Adipose tissue (tissue), 3 donors: ENCODE measurements around the gene BMAL1. TPM values are rescaled to one million over a fixed set of nuclear protein-coding genes. Genes with fewer than 3 reads are reported as not detected.

Experiments
- H3K27ac ChIP-seq: one replicate; pipeline ENCODE4 v1.5.1; 2013; ENCODE audit warnings: low read depth, low read length
- WGBS, 3 donors: extraction: QIAGEN DNeasy Blood & Tissue Kit; methylation state at CpG; one replicate each; pipeline ENCODE4 v1.1.7; 2013; 5-methylcytosine and 5-hydroxymethylcytosine counted together
- polyA plus RNA-seq, 3 donors: library from polyadenylated mRNA; stranded (reverse); fragments of 200-250 nt; gene quantifications; one replicate each; pipeline ENCODE4 v1.2.3, GENCODE V29; 2013
- donor health status: healthy with polysubstance abuse.
- donor health status: Bipolar disorder and iron deficiency.
- donor health status: healthy.

Gene BMAL1
- polyA plus RNA-seq, 3 donors, result 9.7 to 26.0 (median 17.1) TPM

GRCh38 chr11:13329670-13330356 lies 52.2 kb downstream of the BMAL1 start:
- H3K27ac ChIP-seq, result no peak overlapping the region
- 76 to 81% (median 78%) methylated on average over 11 of the region's 11 CpGs for WGBS, 3 donors

- 41 to 99% (median 91%) methylated on average over 1 of the region's 1 CpG for WGBS, 3 donors
Observed at GRCh38 chr11:13332124-13332523, 54.5 kb downstream of the BMAL1 start.

GRCh38 chr11:13333456-13333957 lies 55.9 kb downstream of the BMAL1 start:
- no peak overlapping the region for H3K27ac ChIP-seq
- 44 to 47% (median 44%) methylated on average over 7 of the region's 7 CpGs for WGBS, 3 donors

More at GRCh38 chr11:13332124-13332523, 54.5 kb downstream of the BMAL1 start:
- H3K27ac ChIP-seq, result no peak overlapping the region

- 62 to 79% (median 70%) methylated on average over 6 of the region's 6 CpGs for WGBS, 3 donors
- no peak overlapping the region for H3K27ac ChIP-seq
Observed at GRCh38 chr11:13334034-13334786, 56.6 kb downstream of the BMAL1 start.

- no peak overlapping the region for H3K27ac ChIP-seq
- WGBS, 3 donors, result 22 to 24% (median 23%) methylated on average over 5 of the region's 5 CpGs
Observed at GRCh38 chr11:13335319-13335718, 57.7 kb downstream of the BMAL1 start.

- H3K27ac ChIP-seq, result no peak overlapping the region
- WGBS, 3 donors, result 81 to 89% (median 84%) methylated on average over 9 of the region's 9 CpGs
Observed at GRCh38 chr11:13336246-13336878, 58.8 kb downstream of the BMAL1 start.

- H3K27ac ChIP-seq, result no peak overlapping the region
- 1 to 37% (median 5%) methylated on average over 5 of the region's 5 CpGs for WGBS, 3 donors
Observed at GRCh38 chr11:13338019-13338426, 60.4 kb downstream of the BMAL1 start.

GRCh38 chr11:13338427-13339069 lies 61.0 kb downstream of the BMAL1 start:
- WGBS, 3 donors, result 66 to 77% (median 74%) methylated on average over 9 of the region's 9 CpGs
- H3K27ac ChIP-seq, result no peak overlapping the region

GRCh38 chr11:13339195-13340153 lies 61.9 kb downstream of the BMAL1 start:
- no peak overlapping the region for H3K27ac ChIP-seq
- 50 to 65% (median 60%) methylated on average over 11 of the region's 11 CpGs for WGBS, 3 donors

- 54 to 80% (median 61%) methylated on average over 4 to 5 of the region's 5 CpGs for WGBS, 3 donors
- no peak overlapping the region for H3K27ac ChIP-seq
Observed at GRCh38 chr11:13341026-13341425, 63.4 kb downstream of the BMAL1 start.

- 86 to 91% (median 87%) methylated on average over 4 of the region's 4 CpGs for WGBS, 3 donors
- H3K27ac ChIP-seq, result no peak overlapping the region
Observed at GRCh38 chr11:13343067-13343466, 65.5 kb downstream of the BMAL1 start.

- H3K27ac ChIP-seq, result no peak overlapping the region
- WGBS, 3 donors, result 68 to 73% (median 70%) methylated on average over 10 of the region's 10 CpGs
Observed at GRCh38 chr11:13343931-13344717, 66.5 kb downstream of the BMAL1 start.

GRCh38 chr11:13344818-13345217 lies 67.2 kb downstream of the BMAL1 start:
- H3K27ac ChIP-seq, result no peak overlapping the region
- 83 to 98% (median 96%) methylated on average over 1 of the region's 1 CpG for WGBS, 3 donors

- H3K27ac ChIP-seq, result no peak overlapping the region
- WGBS, 3 donors, result 84 to 94% (median 92%) methylated on average over 5 of the region's 5 CpGs
Observed at GRCh38 chr11:13346470-13346869, 68.9 kb downstream of the BMAL1 start.

GRCh38 chr11:13347901-13348300 lies 70.3 kb downstream of the BMAL1 start:
- H3K27ac ChIP-seq, result no peak overlapping the region
- WGBS, 3 donors, result 77 to 86% (median 79%) methylated on average over 7 of the region's 7 CpGs

- WGBS, 3 donors, result 30 to 61% (median 37%) methylated on average over 3 of the region's 3 CpGs
Observed at GRCh38 chr11:13348305-13348704, 70.7 kb downstream of the BMAL1 start.

GRCh38 chr11:13349046-13349445 lies 71.5 kb downstream of the BMAL1 start:
- no peak overlapping the region for H3K27ac ChIP-seq
- 87 to 97% (median 90%) methylated on average over 6 of the region's 6 CpGs for WGBS, 3 donors

More at GRCh38 chr11:13348305-13348704, 70.7 kb downstream of the BMAL1 start:
- H3K27ac ChIP-seq, result no peak overlapping the region
